A549 (cell line): ENCODE data around the gene TXK. TPM values are rescaled to one million over a fixed set of nuclear protein-coding genes. Genes with fewer than 3 reads are reported as not detected.

Experiments
- ATAC-seq, 2 experiments: fragments of 200-7000 bp in 1 of 2; fragments of >200 bp in 1 of 2; cut with Nextera tagmentation in 1 of 2; cut with Tn5 transposase in 1 of 2; 3 replicates each; pipeline versions ENCODE4 v1.8.0 to v1.9.1; 2018 to 2020; ENCODE audit warnings: mild to moderate bottlenecking in 1 of 2, moderate library complexity in 1 of 2
- CTCF ChIA-PET: fragments of 300-600 bp; sonication (Branson Sonifier 250); formaldehyde crosslinking; extraction: SDS; loops from one replicate; lab custom pipeline; 2021; ENCODE audit warnings: antibody characterized with exemption, inconsistent platforms; lab: Yijun Ruan, JAX
- POLR2A ChIA-PET: fragments of 350-600 bp; formaldehyde crosslinking; extraction: SDS; loops from one replicate; lab custom pipeline; 2021; ENCODE audit warnings: antibody characterized with exemption, inconsistent platforms; lab: Yijun Ruan, JAX
- DNase-seq, 2 experiments: peaks; one replicate each; pipeline versions ENCODE4 v3.0.0 to v3.0.0-alpha.2; 2011 to 2016; ENCODE audit warnings: low read depth in 1 of 2, low spot score in 1 of 2
- FAIRE-seq: peaks from 2 replicates; lab custom pipeline; 2011; peaks lifted over from hg19 to GRCh38; lab: Jason Lieb, UNC
- H3K27ac ChIP-seq, 2 experiments: fragments of >200 bp; sonication (Bioruptor Twin); formaldehyde crosslinking; 3 replicates each; pipeline ENCODE4 v1.5.1; 2016 to 2017
- H3K4me1 ChIP-seq: fragments of >200 bp; sonication (Bioruptor Twin); formaldehyde crosslinking; 3 replicates; pipeline ENCODE4 v1.6.1; 2016
- H3K4me2 ChIP-seq: fragments of >200 bp; sonication (Bioruptor Twin); formaldehyde crosslinking; 3 replicates; pipeline ENCODE4 v1.6.1; 2016
- H3K4me3 ChIP-seq: fragments of >200 bp; sonication (Bioruptor Twin); formaldehyde crosslinking; 3 replicates; pipeline ENCODE4 v1.5.1; 2016
- H3K9me3 ChIP-seq: fragments of >200 bp; sonication (Bioruptor Twin); formaldehyde crosslinking; 3 replicates; pipeline ENCODE4 v1.6.1; 2016
- ELK1 ChIP-seq: fragments of 150-350 bp; IDR thresholded peaks from 2 replicates; pipeline ENCODE4 v1.6.1; 2014; ENCODE audit warnings: low read depth, mild to moderate bottlenecking, low read length
- HEYL ChIP-seq: fragments of 250-450 bp; sonication (Bioruptor Pico); IDR thresholded peaks from 2 replicates; pipeline ENCODE4 v1.8.0; 2021; ENCODE audit warnings: mild to moderate bottlenecking, moderate library complexity
- HMGXB4 ChIP-seq: fragments of 250-450 bp; sonication (Bioruptor Pico); IDR thresholded peaks from 2 replicates; pipeline ENCODE4 v1.5.0; 2021; ENCODE audit warnings: mild to moderate bottlenecking, moderate library complexity, borderline replicate concordance
- HOXB13 ChIP-seq: fragments of 250-450 bp; sonication (Bioruptor Pico); IDR thresholded peaks from 2 replicates; pipeline ENCODE4 v1.5.0; 2020; ENCODE audit warnings: low read depth, mild to moderate bottlenecking, moderate library complexity
- JUN ChIP-seq, 2 experiments: fragments of >200 bp; sonication (Bioruptor Twin); formaldehyde crosslinking; IDR thresholded peaks; 2 replicates in 1 of 2; 3 replicates in 1 of 2; pipeline ENCODE4 v1.6.1; 2016 to 2017
- JUNB ChIP-seq: fragments of >200 bp; sonication (Bioruptor Twin); formaldehyde crosslinking; IDR thresholded peaks from 2 replicates; pipeline ENCODE4 v1.6.1; 2016
- KDM1A ChIP-seq: fragments of 200-600 bp; sonication (generic); IDR thresholded peaks from 2 replicates; pipeline ENCODE4 v1.6.1; 2016; ENCODE audit warnings: low read depth, mild to moderate bottlenecking
- MAFK ChIP-seq: fragments of 450-650 bp; IDR thresholded peaks from 2 replicates; pipeline ENCODE4 v1.6.1; 2014; ENCODE audit not compliant: partially characterized antibody
- MAX ChIP-seq: IDR thresholded peaks from 2 replicates; pipeline ENCODE4 v1.6.1; 2012
- MAZ ChIP-seq: fragments of 150-350 bp; IDR thresholded peaks from 2 replicates; pipeline ENCODE4 v1.6.1; 2014; ENCODE audit warnings: antibody characterized with exemption, low read depth, low read length, borderline replicate concordance
- MYC ChIP-seq: IDR thresholded peaks from 2 replicates; pipeline ENCODE4 v1.6.1; 2012; ENCODE audit warnings: mild to moderate bottlenecking, inconsistent platforms, low read length, improper control_type of control experiment, borderline replicate concordance
- PBX3 ChIP-seq: IDR thresholded peaks from 2 replicates; pipeline ENCODE4 v1.6.1; 2012
- POLR2A ChIP-seq: IDR thresholded peaks from 2 replicates; pipeline ENCODE4 v1.6.1; 2012; ENCODE audit warnings: mild to moderate bottlenecking, low read length
- POLR2AphosphoS2 ChIP-seq: conservative IDR thresholded peaks from 2 replicates; pipeline ENCODE4 v1.6.1; 2012; ENCODE audit warnings: low read length, improper control_type of control experiment, inconsistent platforms
- RCOR1 ChIP-seq: fragments of 150-350 bp; IDR thresholded peaks from 2 replicates; pipeline ENCODE4 v1.6.1; 2014; ENCODE audit warnings: antibody characterized with exemption, low read length, low read depth
- REST ChIP-seq: fragments of 200-600 bp; sonication (generic); IDR thresholded peaks from 2 replicates; pipeline ENCODE4 v1.6.1; 2016; ENCODE audit warnings: antibody characterized with exemption, mild to moderate bottlenecking, moderate library complexity
- RFX5 ChIP-seq: fragments of 450-650 bp; IDR thresholded peaks from 2 replicates; pipeline ENCODE4 v1.7.1; 2014; ENCODE audit warnings: antibody characterized with exemption, mild to moderate bottlenecking, moderate library complexity
- SMC3 ChIP-seq: fragments of >200 bp; sonication (Bioruptor Twin); formaldehyde crosslinking; IDR thresholded peaks from 3 replicates; pipeline ENCODE4 v1.6.1; 2018; ENCODE audit warnings: inconsistent platforms
- ZFP36 ChIP-seq: fragments of 450-650 bp; IDR thresholded peaks from 2 replicates; pipeline ENCODE4 v1.6.1; 2014; ENCODE audit warnings: borderline replicate concordance; ENCODE audit not compliant: partially characterized antibody
- WGBS: methylation state at CpG from one replicate; pipeline ENCODE4 v1.1.6; 2017; ENCODE audit errors: missing lambda C conversion rate; 5-methylcytosine and 5-hydroxymethylcytosine counted together
- polyA plus RNA-seq, 4 experiments: library from polyadenylated mRNA; depleted of rRNA in 3 of 4; stranded (reverse); fragments of >200 nt; fragmentation: RNase III in 1 of 4; extraction: RNeasy Plus Mini Kit Qiagen cat#74134 plus additional on column Dnase treatment in 1 of 4; gene quantifications; 2 replicates in 3 of 4; 3 replicates in 1 of 4; pipeline ENCODE4 v1.2.3, GENCODE V29; 2011 to 2017

TXK gene
- polyA plus RNA-seq, 2 of the 4 experiments (the other 2 are of a cell fraction), result 0.06 to 0.14 TPM

GRCh38 chr4:48074657-48075056 is 59.4 kb downstream of the TXK start:
- Histone ChIP-seq H3K9me3 (no peaks in the 10 kb centered on the region), H3K27ac (no peak overlapping the region), H3K4me1 (peaks cover 3% of the 10 kb centered on the region), H3K4me2 (no peak overlapping the region), H3K4me3 (no peak overlapping the region)
- DNase-seq (no peak), FAIRE-seq (no peak), ATAC-seq (no peak)
- WGBS, result 77% methylated on average over 1 of the region's 1 CpG
- ChIA-PET CTCF (interaction anchor here (1.0 kb wide), 1 partner anchor 58 kb away, joined by 3 read pairs; the partner anchor contains the start of genes CNGA1 and NIPAL1), POLR2A (no interaction called here)
- TF ChIP-seq RCOR1 (no peak), MAZ (no peak), REST (no peak), KDM1A (no peak), JUN (IDR thresholded peaks at IDR 0.05) (no peak), MYC (no peak), ELK1 (no peak), PBX3 (no peak), HOXB13 (CRISPR knock-in tag) (no peak), POLR2A (no peak), HEYL (CRISPR knock-in tag) (no peak)

- no peak overlapping the region for H3K4me3 ChIP-seq
- TF ChIP-seq KDM1A (no peak), ZFP36 (no peak), MAX (no peak), JUNB (no peak), MAFK (no peak), HMGXB4 (CRISPR knock-in tag) (no peak), SMC3 (no peak), RFX5 (no peak), HEYL (CRISPR knock-in tag) (no peak), MAZ (no peak), POLR2A (no peak), REST (no peak), POLR2AphosphoS2 (no peak)
- TF ChIP-seq, all 56 proteins: peak for 0
- FAIRE-seq (no peak), DNase-seq (no peak), ATAC-seq (no peak)
- 49% methylated on average over 3 of the region's 3 CpGs for whole genome bisulfite sequencing
- CTCF ChIA-PET, result no interaction called here
- no peaks in the 10 kb centered on the region for H3K9me3 ChIP-seq
- H3K4me1 ChIP-seq, result no peaks in the 10 kb centered on the region
- POLR2A ChIA-PET, result no interaction called here
- no peak overlapping the region for H3K27ac ChIP-seq
- no peak overlapping the region for H3K4me2 ChIP-seq
These were observed 60.4 kb downstream of the TXK start for GRCh38 chr4:48073567-48074103.
